Natural killer cell (primary cell): ENCODE data around the gene KCNH1. TPM values are rescaled to one million over a fixed set of nuclear protein-coding genes. Genes with fewer than 3 reads are reported as not detected.

ENCODE experiments used
- ATAC-seq, 3 donors: fragments of 150-1000 bp in 2 of 3; fragments of 200-7000 bp in 1 of 3; cut with Tn5 transposase; 1 replicate in 1 of 3; 2 replicates in 2 of 3; pipeline ENCODE4 v1.10.0; 2021; ENCODE audit warnings: mild to moderate bottlenecking in 2 of 3, moderate library complexity in 2 of 3
- DNase-seq, 2 donors: peaks; one replicate each; pipeline versions ENCODE4 v3.0.0 to v3.0.0-alpha.2; 2013 to 2021; ENCODE audit warnings: mixed read lengths in 1 of 2
- H3K27ac ChIP-seq: one replicate; pipeline ENCODE4 v1.5.1; 2013; ENCODE audit warnings: mild to moderate bottlenecking, low read length
- H3K27me3 ChIP-seq: one replicate; pipeline ENCODE4 v1.6.1; 2013; ENCODE audit warnings: low read length; ENCODE audit not compliant: control insufficient read depth, insufficient read depth
- H3K36me3 ChIP-seq: one replicate; pipeline ENCODE4 v1.6.1; 2013; ENCODE audit warnings: low read length; ENCODE audit not compliant: control insufficient read depth, insufficient read depth
- H3K4me1 ChIP-seq: one replicate; pipeline ENCODE4 v1.6.1; 2013; ENCODE audit warnings: low read length; ENCODE audit not compliant: control insufficient read depth, insufficient read depth
- H3K4me3 ChIP-seq: one replicate; pipeline ENCODE4 v1.5.1; 2013; ENCODE audit warnings: low read length
- H3K9me3 ChIP-seq: one replicate; pipeline ENCODE4 v1.6.1; 2013; ENCODE audit warnings: low read length; ENCODE audit not compliant: control insufficient read depth, insufficient read depth
- H3K27ac Mint-ChIP-seq, 2 donors: one replicate each; pipeline ENCODE4 v1.8.0; 2022; ENCODE audit warnings: mild to moderate bottlenecking in 2 of 2, mixed read lengths in 2 of 2, moderate library complexity in 1 of 2
- H3K27me3 Mint-ChIP-seq, 2 donors: one replicate each; pipeline ENCODE4 v1.8.0; 2022; ENCODE audit warnings: low read depth in 2 of 2, mixed read lengths in 2 of 2
- H3K36me3 Mint-ChIP-seq: one replicate; pipeline ENCODE4 v1.8.0; 2022; ENCODE audit warnings: mixed read lengths
- H3K4me1 Mint-ChIP-seq, 2 donors: one replicate each; pipeline ENCODE4 v1.8.0; 2022; ENCODE audit warnings: mixed read lengths in 2 of 2
- H3K4me3 Mint-ChIP-seq: one replicate; pipeline ENCODE4 v1.8.0; 2022; ENCODE audit warnings: mild to moderate bottlenecking, moderate library complexity, mixed read lengths
- H3K9me3 Mint-ChIP-seq, 2 donors: one replicate each; pipeline ENCODE4 v1.8.0; 2022; ENCODE audit warnings: mixed read lengths in 2 of 2
- WGBS: methylation state at CpG from one replicate; pipeline ENCODE4 v1.1.7; 2013; ENCODE audit warnings: missing lambda C conversion rate; ENCODE audit not compliant: insufficient coverage; 5-methylcytosine and 5-hydroxymethylcytosine counted together
- intact Hi-C: fragments of 100-400 bp; cut with micrococcal nuclease; formaldehyde crosslinking; loops from one replicate; pipeline ENCODE4 v1.14.2; 2022
- total RNA-seq, 4 donors: library from RNA; stranded (reverse); fragments of 120-200 nt in 1 of 4; gene quantifications; one replicate each; pipeline versions ENCODE4 v1.2.3 to v1.2.4, GENCODE V29; 2013 to 2022
- TF ChIP-seq, protein P1 (sequence below): fragments of 200-600 bp; IDR thresholded peaks from one replicate; pipeline ENCODE4 v1.8.0; 2022; ENCODE audit warnings: antibody characterized with exemption

Gene KCNH1
- total RNA-seq, 3 donors from 2014 or later (not counting 1 experiment from before 2014, with no cell fraction given), result not detected

DNA sequence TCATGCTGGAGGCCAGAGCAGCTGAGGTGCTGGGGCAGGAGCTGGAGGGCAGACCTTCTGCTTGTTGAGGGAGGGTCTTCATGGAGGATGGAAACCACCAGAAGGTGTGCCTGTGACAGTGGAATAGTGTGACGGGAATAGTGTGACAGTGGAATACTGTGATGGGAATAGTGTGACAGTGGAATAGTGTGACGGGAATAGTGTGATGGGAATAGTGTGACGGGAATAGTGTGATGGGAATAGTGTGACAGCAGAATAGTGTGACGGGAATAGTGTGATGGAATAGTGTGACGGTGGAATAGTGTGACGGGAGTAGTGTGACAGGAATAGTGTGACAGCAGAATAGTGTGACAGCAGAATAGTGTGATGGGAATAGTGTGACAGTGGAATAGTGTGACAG, 480.2 kb downstream of the KCNH1 start:
- H3K9me3 Mint-ChIP-seq, result peaks cover 4% of the 10 kb centered on the region in 2 donors
- H3K4me3 ChIP-seq, result no peak overlapping the region
- H3K4me1 ChIP-seq, result no peaks in the 10 kb centered on the region
- H3K4me1 Mint-ChIP-seq, result no peaks in the 10 kb centered on the region
- H3K27me3 Mint-ChIP-seq, result peaks cover 0 to 2% of the 10 kb centered on the region in 2 donors
- no peak overlapping the region for H3K27ac Mint-ChIP-seq
- no peaks in the 10 kb centered on the region for H3K36me3 ChIP-seq
- no peak overlapping the region for H3K4me3 Mint-ChIP-seq
- H3K27me3 ChIP-seq, result no peaks in the 10 kb centered on the region
- peak in 1 of 2 donors; percentile 12 for DNase-seq
- WGBS, result 60% methylated on average over 6 of the region's 6 CpGs
- intact Hi-C loops, result no loop called here
- H3K9me3 ChIP-seq, result no peaks in the 10 kb centered on the region
- H3K27ac ChIP-seq, result no peak overlapping the region
- ATAC-seq, result peak; percentile 15 to 62 (median 53)
- H3K36me3 Mint-ChIP-seq, result no peaks in the 10 kb centered on the region
- TF ChIP-seq, protein P1, sequence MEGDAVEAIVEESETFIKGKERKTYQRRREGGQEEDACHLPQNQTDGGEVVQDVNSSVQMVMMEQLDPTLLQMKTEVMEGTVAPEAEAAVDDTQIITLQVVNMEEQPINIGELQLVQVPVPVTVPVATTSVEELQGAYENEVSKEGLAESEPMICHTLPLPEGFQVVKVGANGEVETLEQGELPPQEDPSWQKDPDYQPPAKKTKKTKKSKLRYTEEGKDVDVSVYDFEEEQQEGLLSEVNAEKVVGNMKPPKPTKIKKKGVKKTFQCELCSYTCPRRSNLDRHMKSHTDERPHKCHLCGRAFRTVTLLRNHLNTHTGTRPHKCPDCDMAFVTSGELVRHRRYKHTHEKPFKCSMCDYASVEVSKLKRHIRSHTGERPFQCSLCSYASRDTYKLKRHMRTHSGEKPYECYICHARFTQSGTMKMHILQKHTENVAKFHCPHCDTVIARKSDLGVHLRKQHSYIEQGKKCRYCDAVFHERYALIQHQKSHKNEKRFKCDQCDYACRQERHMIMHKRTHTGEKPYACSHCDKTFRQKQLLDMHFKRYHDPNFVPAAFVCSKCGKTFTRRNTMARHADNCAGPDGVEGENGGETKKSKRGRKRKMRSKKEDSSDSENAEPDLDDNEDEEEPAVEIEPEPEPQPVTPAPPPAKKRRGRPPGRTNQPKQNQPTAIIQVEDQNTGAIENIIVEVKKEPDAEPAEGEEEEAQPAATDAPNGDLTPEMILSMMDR, result no peak

DNA sequence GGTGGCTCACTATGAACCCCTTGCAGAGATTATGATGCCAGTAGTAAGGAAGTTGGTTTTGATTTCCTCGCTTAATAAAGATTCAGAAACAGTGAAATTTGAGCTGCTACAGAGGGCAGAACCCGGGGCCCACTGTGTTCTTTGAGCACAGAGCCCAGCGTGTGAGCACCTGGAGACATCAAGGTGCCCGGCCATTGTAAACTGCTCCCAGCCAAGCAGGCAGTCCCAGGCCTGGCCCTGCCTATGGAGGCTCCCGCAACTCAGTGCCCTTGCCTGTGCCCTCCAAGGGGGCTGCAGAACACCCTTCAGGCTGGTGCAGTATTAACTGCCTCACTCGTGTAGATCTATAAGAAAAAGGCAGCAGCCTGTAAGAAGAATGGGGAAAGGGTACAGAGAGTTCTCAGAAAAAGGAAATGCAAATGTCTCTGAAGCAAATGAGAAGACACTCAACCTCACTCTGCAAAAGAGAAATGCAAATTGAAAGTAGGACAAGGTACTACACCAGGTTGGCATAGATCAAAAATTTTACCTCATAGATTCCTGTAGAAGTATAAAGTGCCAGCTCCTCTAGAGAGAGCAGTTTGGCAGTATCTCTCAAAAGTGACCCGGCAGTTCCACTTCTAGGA, 481.5 kb downstream of the KCNH1 start:
- no peaks in the 10 kb centered on the region for H3K36me3 Mint-ChIP-seq
- ATAC-seq, result no peak
- WGBS, result 83% methylated on average over 7 of the region's 7 CpGs
- Histone ChIP-seq H3K9me3 (no peaks in the 10 kb centered on the region), H3K27ac (no peak overlapping the region), H3K4me1 (peaks cover 3% of the 10 kb centered on the region), H3K36me3 (no peaks in the 10 kb centered on the region), H3K27me3 (no peaks in the 10 kb centered on the region), H3K4me3 (no peak overlapping the region)
- peaks cover 4% of the 10 kb centered on the region in 2 donors for H3K9me3 Mint-ChIP-seq
- TF ChIP-seq, protein P1, result no peak
- H3K27ac Mint-ChIP-seq, result no peak overlapping the region
- intact Hi-C loops, result no loop called here
- H3K27me3 Mint-ChIP-seq, result peaks cover 0 to 2% of the 10 kb centered on the region in 2 donors
- peaks cover 10 to 12% of the 10 kb centered on the region in 2 donors for H3K4me1 Mint-ChIP-seq
- no peak overlapping the region for H3K4me3 Mint-ChIP-seq
- DNase-seq, result no peak

DNA sequence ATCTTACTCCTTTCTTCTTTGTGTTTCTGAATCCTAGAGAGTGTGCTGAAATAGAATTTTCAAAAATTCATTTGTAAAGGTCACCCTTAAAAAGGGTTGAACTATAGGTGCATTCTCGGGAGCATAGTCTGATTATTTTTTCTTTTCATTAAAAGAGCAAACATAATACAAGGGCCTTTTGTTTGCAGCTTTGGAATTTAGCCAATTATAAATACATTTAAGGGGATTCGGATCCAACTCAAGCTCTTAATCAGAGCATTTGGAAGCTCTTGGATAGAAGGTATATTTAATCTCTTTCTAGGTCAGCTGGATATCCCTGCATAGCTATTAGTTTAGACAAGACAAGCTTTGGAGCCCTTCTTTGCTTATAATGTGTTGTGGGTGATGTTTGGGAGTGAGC, 483.5 kb downstream of the KCNH1 start:
- Mint-ChIP-seq H3K27me3 (peaks cover 0 to 2% of the 10 kb centered on the region in 2 donors), H3K4me3 (no peak overlapping the region), H3K9me3 (peaks cover 4% of the 10 kb centered on the region in 2 donors), H3K36me3 (no peaks in the 10 kb centered on the region), H3K4me1 (peaks cover 10 to 14% of the 10 kb centered on the region in 2 donors), H3K27ac (no peak overlapping the region)
- no peak for DNase-seq
- no peaks in the 10 kb centered on the region for H3K9me3 ChIP-seq
- peaks cover 3% of the 10 kb centered on the region for H3K4me1 ChIP-seq
- no peak overlapping the region for H3K4me3 ChIP-seq
- ATAC-seq, result no peak
- H3K27ac ChIP-seq, result no peak overlapping the region
- H3K36me3 ChIP-seq, result no peaks in the 10 kb centered on the region
- TF ChIP-seq, protein P1, result no peak
- H3K27me3 ChIP-seq, result no peaks in the 10 kb centered on the region
- WGBS, result no CpG with 5 or more reads among the region's 2 CpGs
- intact Hi-C loops, result no loop called here
